CD4-positive, alpha-beta T cell (primary cell): ENCODE measurements around the gene MTOR. TPM values are rescaled to one million over a fixed set of nuclear protein-coding genes. Genes with fewer than 3 reads are reported as not detected.

Experiments used
- ATAC-seq: fragments of 200-7000 bp; cut with Tn5 transposase; one replicate; pipeline ENCODE4 v1.10.0; 2022; ENCODE audit warnings: mild to moderate bottlenecking; ENCODE audit not compliant: poor library complexity
- CTCF ChIA-PET: fragments of 350-600 bp; sonication (Branson Sonifier 250); formaldehyde crosslinking; loops from one replicate; lab custom pipeline; 2021; ENCODE audit warnings: antibody characterized with exemption, inconsistent platforms; lab: Charles Lee
- POLR2A ChIA-PET: fragments of 350-600 bp; sonication (Branson Sonifier 250); formaldehyde crosslinking; loops from one replicate; lab custom pipeline; 2021; ENCODE audit warnings: antibody characterized with exemption, inconsistent platforms; lab: Charles Lee
- DNase-seq, 14 experiments: peaks; one replicate each; pipeline ENCODE4 v3.0.0-alpha.2; 2013 to 2020; ENCODE audit warnings: mixed read lengths in 2 of 14
- H3K27ac ChIP-seq, 2 donors: one replicate each; pipeline versions ENCODE4 v1.5.1 to v1.7.0; 2013; ENCODE audit warnings: low read length in 2 of 2, low read depth in 1 of 2, mild to moderate bottlenecking in 1 of 2
- H3K27me3 ChIP-seq, 2 experiments: 1 replicate in 1 of 2; 2 replicates in 1 of 2; pipeline versions ENCODE4 v1.6.1 to v1.7.0; 2013; ENCODE audit warnings: low read length in 2 of 2, control low read depth in 1 of 2, mild to moderate bottlenecking in 1 of 2, moderate library complexity in 1 of 2; ENCODE audit not compliant: insufficient read depth in 2 of 2, control insufficient read depth in 1 of 2
- H3K36me3 ChIP-seq: one replicate; pipeline ENCODE4 v1.6.1; 2013; ENCODE audit warnings: low read length, control low read depth; ENCODE audit not compliant: insufficient read depth
- H3K4me1 ChIP-seq: one replicate; pipeline ENCODE4 v1.6.1; 2013; ENCODE audit warnings: low read length, control low read depth; ENCODE audit not compliant: insufficient read depth
- H3K4me3 ChIP-seq: one replicate; pipeline ENCODE4 v1.5.1; 2013; ENCODE audit warnings: mild to moderate bottlenecking, low read length, moderate library complexity
- H3K9me3 ChIP-seq, 2 experiments: 1 replicate in 1 of 2; 2 replicates in 1 of 2; pipeline versions ENCODE4 v1.6.1 to v1.7.0; 2013; ENCODE audit warnings: low read length in 2 of 2, mild to moderate bottlenecking in 2 of 2, control low read depth in 1 of 2, moderate library complexity in 1 of 2; ENCODE audit not compliant: control insufficient read depth in 1 of 2, insufficient read depth in 1 of 2
- H3K27ac Mint-ChIP-seq: one replicate; pipeline ENCODE4 v1.8.0; 2020; ENCODE audit warnings: mixed read lengths
- H3K27me3 Mint-ChIP-seq: one replicate; pipeline ENCODE4 v1.8.0; 2021; ENCODE audit warnings: mixed read lengths
- H3K36me3 Mint-ChIP-seq: one replicate; pipeline ENCODE4 v1.8.0; 2021; ENCODE audit warnings: low read depth, mixed read lengths
- H3K4me1 Mint-ChIP-seq: one replicate; pipeline ENCODE4 v1.8.0; 2021; ENCODE audit warnings: low read depth, mixed read lengths
- H3K4me3 Mint-ChIP-seq: one replicate; pipeline ENCODE4 v1.8.0; 2020; ENCODE audit warnings: mild to moderate bottlenecking, mixed read lengths
- H3K9me3 Mint-ChIP-seq: one replicate; pipeline ENCODE4 v1.8.0; 2020; ENCODE audit warnings: mixed read lengths
- CTCF ChIP-seq: fragments of 200-600 bp; IDR thresholded peaks from one replicate; pipeline ENCODE4 v1.8.0; 2022; ENCODE audit warnings: antibody characterized with exemption, mild to moderate bottlenecking
- intact Hi-C, 2 experiments: fragments of 100-400 bp; cut with DNase I in 1 of 2; cut with micrococcal nuclease in 1 of 2; formaldehyde crosslinking; loops; one replicate each; pipeline versions ENCODE4 v1.15.1 to v1.9.0; 2023 to 2025; cut with DNase I, micrococcal nuclease
- total RNA-seq, 174 experiments: library from RNA in 2 of 174; stranded (reverse) in 2 of 174; gene quantifications; one replicate each; pipeline ENCODE4 v1.2.3 and lab custom pipeline; 2021 to 2026

MTOR gene
- total RNA-seq, 2 experiments from 2014 or later = 27.3 to 28.9 TPM

DNA sequence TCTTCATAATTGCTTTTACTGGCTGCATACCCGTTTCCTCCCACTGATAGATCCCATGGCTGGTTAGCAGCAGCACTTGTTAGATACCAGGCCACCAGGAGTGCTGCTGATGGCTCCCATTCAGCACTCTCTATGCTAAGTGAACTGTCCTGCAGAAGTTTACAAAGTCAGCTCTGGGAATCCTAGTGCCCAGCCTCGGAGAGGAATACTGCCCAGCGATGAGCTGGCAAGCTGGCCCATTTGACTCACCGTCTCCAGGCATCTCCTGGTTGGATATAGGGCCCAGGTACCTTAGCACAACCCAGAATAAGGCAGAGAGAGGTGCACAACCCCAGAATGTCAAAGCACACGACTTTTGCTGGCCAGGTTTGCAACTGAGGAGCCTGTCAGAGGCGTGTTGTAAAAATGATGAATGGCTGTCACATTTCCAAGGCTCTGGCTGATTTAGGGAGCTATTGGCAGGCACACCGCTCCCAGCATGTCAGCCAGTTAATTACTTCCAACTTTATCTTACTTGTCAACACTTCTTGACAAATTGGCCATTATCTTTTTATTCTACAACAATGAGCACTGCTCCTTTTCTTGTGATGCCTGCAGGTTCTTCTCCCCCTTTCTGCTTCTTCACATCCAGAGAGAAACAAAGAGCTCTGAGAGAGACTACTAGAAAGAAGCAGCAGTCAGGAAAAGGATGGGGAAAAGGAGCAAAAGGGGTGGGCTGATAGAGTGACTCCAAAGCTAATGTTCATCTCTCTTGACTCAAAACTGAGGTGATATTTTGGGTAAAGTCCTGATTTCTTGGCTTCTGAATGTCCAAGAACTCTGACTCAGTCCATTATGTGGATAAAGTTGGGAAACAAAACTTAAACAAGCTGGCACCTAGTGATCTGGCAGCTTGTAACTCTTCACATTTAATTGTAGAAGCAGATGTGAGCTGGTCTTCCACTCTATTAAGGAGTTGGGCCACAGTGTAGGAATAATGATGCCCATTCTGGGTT is 84.0 kb downstream of the MTOR start:
- Histone ChIP-seq H3K9me3 (no peaks in the 10 kb centered on the region), H3K4me1 (no peaks in the 10 kb centered on the region), H3K27ac (no peak overlapping the region), H3K36me3 (peaks cover 38% of the 10 kb centered on the region), H3K27me3 (no peaks in the 10 kb centered on the region), H3K4me3 (no peak overlapping the region)
- ChIA-PET CTCF (no interaction called here), POLR2A (no interaction called here)
- no peaks in the 10 kb centered on the region for H3K4me1 Mint-ChIP-seq
- no peaks in the 10 kb centered on the region for H3K27me3 Mint-ChIP-seq
- H3K36me3 Mint-ChIP-seq = peaks cover 76% of the 10 kb centered on the region
- no peak overlapping the region for H3K27ac Mint-ChIP-seq
- TF ChIP-seq CTCF = no peak
- no peak overlapping the region for H3K4me3 Mint-ChIP-seq
- no peak for ATAC-seq
- intact Hi-C loops = no loop called here
- no peak for DNase-seq
- H3K9me3 Mint-ChIP-seq = no peaks in the 10 kb centered on the region

GRCh38 chr1:11176081-11176706 is 86.2 kb downstream of the MTOR start:
- H3K4me1 Mint-ChIP-seq = no peaks in the 10 kb centered on the region
- ATAC-seq (no peak), DNase-seq (no peak)
- POLR2A ChIA-PET = no interaction called here
- Histone ChIP-seq H3K36me3 (peaks cover 38% of the 10 kb centered on the region), H3K4me3 (no peak overlapping the region), H3K27me3 (no peaks in the 10 kb centered on the region), H3K9me3 (no peaks in the 10 kb centered on the region), H3K27ac (no peak overlapping the region), H3K4me1 (no peaks in the 10 kb centered on the region)
- no peaks in the 10 kb centered on the region for H3K9me3 Mint-ChIP-seq
- H3K27ac Mint-ChIP-seq = no peak overlapping the region
- no peak overlapping the region for H3K4me3 Mint-ChIP-seq
- CTCF ChIA-PET = no interaction called here
- TF ChIP-seq CTCF = no peak
- intact Hi-C loops = no loop called here
- H3K27me3 Mint-ChIP-seq = no peaks in the 10 kb centered on the region
- H3K36me3 Mint-ChIP-seq = peaks cover 64% of the 10 kb centered on the region

- no peaks in the 10 kb centered on the region for H3K9me3 Mint-ChIP-seq
- no peaks in the 10 kb centered on the region for H3K27me3 Mint-ChIP-seq
- peaks cover 33% of the 10 kb centered on the region for H3K36me3 ChIP-seq
- ChIA-PET POLR2A (no interaction called here), CTCF (no interaction called here)
- no peak overlapping the region for H3K4me3 ChIP-seq
- DNase-seq (no peak), ATAC-seq (no peak)
- H3K27ac ChIP-seq = no peak overlapping the region
- no peaks in the 10 kb centered on the region for H3K27me3 ChIP-seq
- H3K27ac Mint-ChIP-seq = no peak overlapping the region
- intact Hi-C loops = no loop called here
- H3K9me3 ChIP-seq = no peaks in the 10 kb centered on the region
- TF ChIP-seq CTCF = no peak
- H3K4me1 Mint-ChIP-seq = no peaks in the 10 kb centered on the region
- H3K4me1 ChIP-seq = no peaks in the 10 kb centered on the region
- H3K36me3 Mint-ChIP-seq = peaks cover 57% of the 10 kb centered on the region
- no peak overlapping the region for H3K4me3 Mint-ChIP-seq
Observed at GRCh38 chr1:11175461-11175860, 86.9 kb downstream of the MTOR start.
